Measurements from ENCODE around the gene CEP20.

The CEP20 gene

GRCh38 chr16:15899538-15900100 is 11.2 kb upstream of the CEP20 start:
- DNase-seq (ENCODE audit: insufficient read length, low spot score), result peak; percentile 35
- TF ChIP-seq TAF1 (IDR thresholded peaks at IDR 0.05; ENCODE audit: low read depth, low read length) (no peak), POU2F2 (IDR thresholded peaks at IDR 0.05; ENCODE audit: low read depth, low read length) (peak; percentile 57; the same call in 1 of the 2 replicates), PAX5 (IDR thresholded peaks at IDR 0.05; ENCODE audit: insufficient read depth, low read length, severe bottlenecking) (peak; percentile 41), SPI1 (IDR thresholded peaks at IDR 0.05; ENCODE audit: low read depth, low read length) (peak; percentile 88), POLR2A (IDR thresholded peaks at IDR 0.05; ENCODE audit: low read depth, low read length) (no peak), POLR2AphosphoS5 (IDR thresholded peaks at IDR 0.05; ENCODE audit: low read depth, low read length) (no peak)
- peak; percentile 79 for FAIRE-seq

GRCh38 chr16:15898654-15899053 is 10.3 kb upstream of the CEP20 start:
- no peak for DNase-seq (ENCODE audit: insufficient read length, low spot score)
- TF ChIP-seq POLR2AphosphoS5 (IDR thresholded peaks at IDR 0.05; ENCODE audit: low read depth, low read length), result no peak
- TF ChIP-seq SPI1 (IDR thresholded peaks at IDR 0.05; ENCODE audit: low read depth, low read length), result no peak
- TF ChIP-seq POU2F2 (IDR thresholded peaks at IDR 0.05; ENCODE audit: low read depth, low read length), result no peak
- no peak for TF ChIP-seq POLR2A (IDR thresholded peaks at IDR 0.05; ENCODE audit: low read depth, low read length)
- no peak for TF ChIP-seq PAX5 (IDR thresholded peaks at IDR 0.05; ENCODE audit: insufficient read depth, low read length, severe bottlenecking)
- TF ChIP-seq TAF1 (IDR thresholded peaks at IDR 0.05; ENCODE audit: low read depth, low read length), result no peak
- no peak for FAIRE-seq

DNA sequence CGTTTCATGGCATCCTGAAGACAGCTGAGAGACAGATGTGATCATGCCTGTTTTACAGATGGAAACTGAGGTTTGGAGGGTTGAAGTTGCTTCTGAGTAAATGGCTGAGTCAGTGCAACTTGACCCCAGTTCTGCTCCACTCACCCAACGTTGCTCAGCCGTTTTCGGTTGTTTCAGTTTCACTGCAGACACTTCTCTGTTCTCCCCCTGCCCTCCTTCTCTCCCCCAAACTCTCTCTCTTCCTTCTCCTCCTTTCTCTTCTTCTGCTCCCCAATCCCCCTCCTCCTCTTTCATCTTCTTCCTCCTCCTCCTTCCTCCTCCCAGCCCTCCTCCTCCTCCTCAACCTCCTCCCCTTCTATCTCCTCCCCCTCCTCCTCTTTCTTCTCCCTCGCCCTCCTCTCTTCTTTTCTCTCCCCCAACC is 9.4 kb upstream of the CEP20 start:
- peak; percentile 90 for FAIRE-seq
- peak; percentile 43 for DNase-seq (ENCODE audit: insufficient read length, low spot score)
- TF ChIP-seq POLR2A (IDR thresholded peaks at IDR 0.05; ENCODE audit: low read depth, low read length) (no peak), TAF1 (IDR thresholded peaks at IDR 0.05; ENCODE audit: low read depth, low read length) (no peak), PAX5 (IDR thresholded peaks at IDR 0.05; ENCODE audit: insufficient read depth, low read length, severe bottlenecking) (peak; percentile 71), SPI1 (IDR thresholded peaks at IDR 0.05; ENCODE audit: low read depth, low read length) (peak; percentile 64), POU2F2 (IDR thresholded peaks at IDR 0.05; ENCODE audit: low read depth, low read length) (no peak), POLR2AphosphoS5 (IDR thresholded peaks at IDR 0.05; ENCODE audit: low read depth, low read length) (no peak)

- FAIRE-seq, result no peak
- TF ChIP-seq POU2F2 (IDR thresholded peaks at IDR 0.05; ENCODE audit: low read depth, low read length) (no peak), POLR2AphosphoS5 (IDR thresholded peaks at IDR 0.05; ENCODE audit: low read depth, low read length) (no peak), POLR2A (IDR thresholded peaks at IDR 0.05; ENCODE audit: low read depth, low read length) (no peak), PAX5 (IDR thresholded peaks at IDR 0.05; ENCODE audit: insufficient read depth, low read length, severe bottlenecking) (no peak), TAF1 (IDR thresholded peaks at IDR 0.05; ENCODE audit: low read depth, low read length) (no peak), SPI1 (IDR thresholded peaks at IDR 0.05; ENCODE audit: low read depth, low read length) (no peak)
- no peak for DNase-seq (ENCODE audit: insufficient read length, low spot score)
Measured at GRCh38 chr16:15897121-15897780, 8.8 kb upstream of the CEP20 start.

DNA sequence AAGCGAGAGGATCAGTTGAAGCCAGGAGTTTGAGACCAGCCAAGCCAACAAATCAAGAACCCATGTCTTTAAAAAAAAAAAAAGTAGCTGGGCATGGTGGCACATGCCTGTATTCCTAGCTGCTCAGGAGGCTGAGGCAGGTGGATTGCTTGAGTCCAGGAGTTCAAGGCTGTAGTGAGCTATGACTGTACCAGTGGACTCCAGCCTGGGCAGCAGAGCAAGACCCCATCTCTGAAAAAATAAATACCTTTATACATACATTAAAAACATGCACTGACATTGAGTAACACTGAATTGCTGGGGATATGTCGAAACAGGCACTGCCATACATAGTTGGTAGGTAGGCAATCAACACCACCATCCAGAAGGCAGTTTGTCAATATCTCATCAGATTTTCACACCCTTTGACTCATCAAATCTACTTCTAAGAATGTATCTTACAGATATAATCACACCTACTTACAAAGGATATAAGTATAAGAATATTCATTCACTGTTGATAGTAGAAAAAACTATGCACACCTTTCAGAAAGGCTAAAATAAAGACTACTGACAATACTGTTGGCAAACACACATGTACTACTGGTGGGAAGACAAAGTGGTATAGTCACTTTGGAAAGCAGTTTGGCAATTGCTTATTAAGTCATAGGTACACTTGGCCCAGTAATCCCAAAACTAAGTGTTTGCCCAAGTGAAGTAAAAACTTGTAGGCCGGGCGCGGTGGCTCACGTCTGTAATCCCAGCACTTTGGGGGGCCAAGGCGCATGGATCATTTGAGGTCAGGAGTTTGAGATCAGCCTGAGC is 6.4 kb upstream of the CEP20 start:
- DNase-seq (ENCODE audit: insufficient read length, low spot score) (no peak), FAIRE-seq (no peak)
- no peak for TF ChIP-seq POLR2A (IDR thresholded peaks at IDR 0.05; ENCODE audit: low read depth, low read length)
- no peak for TF ChIP-seq PAX5 (IDR thresholded peaks at IDR 0.05; ENCODE audit: insufficient read depth, low read length, severe bottlenecking)
- no peak for TF ChIP-seq POLR2AphosphoS5 (IDR thresholded peaks at IDR 0.05; ENCODE audit: low read depth, low read length)
- no peak for TF ChIP-seq SPI1 (IDR thresholded peaks at IDR 0.05; ENCODE audit: low read depth, low read length)
- TF ChIP-seq POU2F2 (IDR thresholded peaks at IDR 0.05; ENCODE audit: low read depth, low read length), result no peak
- TF ChIP-seq TAF1 (IDR thresholded peaks at IDR 0.05; ENCODE audit: low read depth, low read length), result no peak

DNA sequence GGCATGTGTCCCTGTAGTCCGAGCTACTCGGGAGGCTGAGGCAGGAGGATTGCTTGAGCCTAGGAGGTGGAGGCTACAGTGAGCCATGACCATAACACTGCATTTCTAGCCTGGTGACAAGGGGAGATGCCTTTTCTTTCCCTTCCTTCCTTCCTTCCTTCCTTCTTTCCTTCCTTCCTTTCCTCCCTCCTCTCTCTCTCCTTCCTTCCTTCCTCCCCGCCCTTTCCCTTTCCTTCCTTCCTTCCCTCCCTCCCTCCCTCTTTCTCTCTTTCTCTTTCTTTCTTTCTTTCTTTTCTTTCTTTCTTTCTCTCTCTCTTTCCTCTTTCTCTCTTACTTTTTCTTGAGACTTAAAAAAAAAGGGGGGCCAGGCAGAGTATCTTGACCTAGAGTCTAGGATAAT is 3.1 kb upstream of the CEP20 start:
- FAIRE-seq (no peak), DNase-seq (ENCODE audit: insufficient read length, low spot score) (no peak)
- TF ChIP-seq SPI1 (IDR thresholded peaks at IDR 0.05; ENCODE audit: low read depth, low read length) (no peak), TAF1 (IDR thresholded peaks at IDR 0.05; ENCODE audit: low read depth, low read length) (no peak), POU2F2 (IDR thresholded peaks at IDR 0.05; ENCODE audit: low read depth, low read length) (no peak), POLR2A (IDR thresholded peaks at IDR 0.05; ENCODE audit: low read depth, low read length) (no peak), POLR2AphosphoS5 (IDR thresholded peaks at IDR 0.05; ENCODE audit: low read depth, low read length) (no peak), PAX5 (IDR thresholded peaks at IDR 0.05; ENCODE audit: insufficient read depth, low read length, severe bottlenecking) (no peak)

- TF ChIP-seq PAX5 (IDR thresholded peaks at IDR 0.05; ENCODE audit: insufficient read depth, low read length, severe bottlenecking) (no peak), POU2F2 (IDR thresholded peaks at IDR 0.05; ENCODE audit: low read depth, low read length) (no peak), POLR2AphosphoS5 (IDR thresholded peaks at IDR 0.05; ENCODE audit: low read depth, low read length) (no peak), POLR2A (IDR thresholded peaks at IDR 0.05; ENCODE audit: low read depth, low read length) (no peak), SPI1 (IDR thresholded peaks at IDR 0.05; ENCODE audit: low read depth, low read length) (no peak), TAF1 (IDR thresholded peaks at IDR 0.05; ENCODE audit: low read depth, low read length) (no peak)
- DNase-seq (ENCODE audit: insufficient read length, low spot score) (no peak), FAIRE-seq (no peak)
Measured at GRCh38 chr16:15887283-15887682, 1.1 kb downstream of the CEP20 start.

GRCh38 chr16:15886078-15886477 is 2.3 kb downstream of the CEP20 start:
- DNase-seq (ENCODE audit: insufficient read length, low spot score) (no peak), FAIRE-seq (no peak)
- TF ChIP-seq SPI1 (IDR thresholded peaks at IDR 0.05; ENCODE audit: low read depth, low read length), result no peak
- no peak for TF ChIP-seq PAX5 (IDR thresholded peaks at IDR 0.05; ENCODE audit: insufficient read depth, low read length, severe bottlenecking)
- TF ChIP-seq POU2F2 (IDR thresholded peaks at IDR 0.05; ENCODE audit: low read depth, low read length), result no peak
- TF ChIP-seq POLR2A (IDR thresholded peaks at IDR 0.05; ENCODE audit: low read depth, low read length), result no peak
- TF ChIP-seq TAF1 (IDR thresholded peaks at IDR 0.05; ENCODE audit: low read depth, low read length), result no peak
- TF ChIP-seq POLR2AphosphoS5 (IDR thresholded peaks at IDR 0.05; ENCODE audit: low read depth, low read length), result no peak

DNA sequence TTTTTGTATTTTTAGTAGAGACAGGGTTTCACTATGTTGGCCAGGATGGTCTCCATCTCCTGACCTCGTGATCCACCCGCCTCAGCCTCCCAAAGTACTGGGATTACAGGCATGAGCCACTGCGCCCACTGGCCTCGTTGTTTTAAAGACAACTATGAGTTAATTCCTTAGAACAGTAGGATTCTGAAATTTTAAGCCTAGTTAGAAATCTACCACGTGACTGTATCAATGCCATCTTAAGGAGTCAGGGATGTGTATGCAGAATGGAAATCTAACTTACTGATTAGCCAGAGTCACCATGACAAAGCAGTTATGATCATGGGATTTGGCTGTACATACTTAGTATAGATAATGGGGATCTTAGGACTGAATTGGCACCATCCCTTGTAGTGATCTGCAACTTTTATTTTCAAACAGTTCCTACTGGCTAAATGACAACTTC is 2.8 kb downstream of the CEP20 start:
- TF ChIP-seq POLR2A (IDR thresholded peaks at IDR 0.05; ENCODE audit: low read depth, low read length) (no peak), TAF1 (IDR thresholded peaks at IDR 0.05; ENCODE audit: low read depth, low read length) (no peak)
- DNase-seq (ENCODE audit: insufficient read length, low spot score) (no peak), FAIRE-seq (no peak)

Data from GM12891 (cell line).